ENCODE results near the gene FADD. TPM values are rescaled to one million over a fixed set of nuclear protein-coding genes. Genes with fewer than 3 reads are reported as not detected.

Gene FADD
- total RNA-seq, 1 donor from 2014 or later: 24.5 TPM

DNA sequence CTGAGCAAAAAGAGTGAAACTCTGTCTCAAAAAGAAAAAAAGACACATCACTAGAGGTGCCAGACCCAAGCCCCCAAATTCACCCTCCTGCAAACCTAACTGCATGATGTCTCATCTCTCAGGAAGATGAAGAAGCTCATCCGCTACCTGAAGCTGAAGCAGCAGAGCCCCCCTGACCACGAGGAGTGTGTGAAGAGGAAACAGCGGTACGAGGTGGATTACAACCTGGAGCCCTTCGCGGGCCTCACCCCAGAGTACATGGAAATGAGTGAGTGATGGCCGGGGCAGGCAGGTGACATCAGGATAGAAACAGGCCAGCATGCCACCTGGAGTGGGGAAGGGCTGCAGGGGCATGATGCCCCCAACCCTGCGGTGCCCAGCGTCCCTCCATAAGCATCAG, 36.0 kb upstream of the FADD start:
- Histone ChIP-seq H3K4me3 (ENCODE audit: low read length in 3 of 3) (no peak overlapping the region), H3K27me3 (ENCODE audit: control insufficient read depth in 3 of 3, insufficient read depth in 3 of 3, low read length in 3 of 3) (peaks cover 0 to 15% (median 7%) of the 10 kb centered on the region in 3 donors), H3K36me3 (ENCODE audit: control insufficient read depth in 3 of 3, insufficient read depth in 3 of 3, low read length in 3 of 3) (peaks cover 0 to 2% (median 0%) of the 10 kb centered on the region in 3 donors), H3K9me3 (ENCODE audit: control insufficient read depth in 3 of 3, low read length in 3 of 3) (no peaks in the 10 kb centered on the region), H3K4me1 (ENCODE audit: control insufficient read depth in 3 of 3, insufficient read depth in 3 of 3, low read length in 3 of 3) (no peaks in the 10 kb centered on the region), H3K27ac (ENCODE audit: low read depth, low read length) (no peak overlapping the region), H3K9ac (ENCODE audit: low read depth in 1 of 3, low read length in 3 of 3) (no peak overlapping the region)

DNA sequence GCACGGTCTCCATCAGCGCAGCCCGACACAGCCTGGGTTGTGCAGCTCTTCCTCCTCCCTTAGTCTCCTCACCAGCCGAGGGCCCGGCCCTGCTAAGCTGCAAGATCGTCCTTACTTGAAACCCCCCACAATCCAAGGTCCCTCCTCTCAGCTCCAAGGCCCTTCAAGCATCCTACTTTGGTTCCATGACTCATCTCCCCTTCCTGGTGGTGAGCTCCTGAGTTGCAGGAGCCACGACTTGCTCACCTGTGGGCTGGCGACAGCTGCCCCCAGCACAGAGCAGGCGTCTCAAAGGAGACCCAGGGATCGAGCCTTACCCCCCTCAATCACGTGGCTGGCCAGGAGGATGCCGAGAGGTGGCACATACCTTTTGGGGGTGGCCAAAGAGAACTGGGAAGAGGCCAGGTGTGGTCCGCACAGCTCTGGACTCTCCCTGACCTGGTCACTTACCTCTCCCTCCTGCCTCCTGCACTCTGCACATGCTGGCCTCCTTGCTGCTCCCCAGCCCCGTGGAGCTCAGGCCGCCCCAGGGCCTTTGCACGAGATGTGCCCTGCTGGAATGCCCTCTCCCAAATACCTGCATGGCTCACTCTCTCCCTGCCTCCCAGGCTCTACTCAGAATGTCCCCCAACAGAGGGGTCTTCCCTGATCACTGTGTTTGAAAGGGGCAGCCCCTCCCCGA, 35.2 kb upstream of the FADD start:
- no peak overlapping the region for H3K27ac ChIP-seq (ENCODE audit: low read depth, low read length)
- peaks cover 0 to 13% (median 7%) of the 10 kb centered on the region in 3 donors for H3K27me3 ChIP-seq (ENCODE audit: control insufficient read depth in 3 of 3, insufficient read depth in 3 of 3, low read length in 3 of 3)
- H3K4me3 ChIP-seq (ENCODE audit: low read length in 3 of 3): no peak overlapping the region
- H3K9me3 ChIP-seq (ENCODE audit: control insufficient read depth in 3 of 3, low read length in 3 of 3): no peaks in the 10 kb centered on the region
- no peaks in the 10 kb centered on the region for H3K4me1 ChIP-seq (ENCODE audit: control insufficient read depth in 3 of 3, insufficient read depth in 3 of 3, low read length in 3 of 3)
- peaks cover 0 to 2% (median 0%) of the 10 kb centered on the region in 3 donors for H3K36me3 ChIP-seq (ENCODE audit: control insufficient read depth in 3 of 3, insufficient read depth in 3 of 3, low read length in 3 of 3)
- H3K9ac ChIP-seq (ENCODE audit: low read depth in 1 of 3, low read length in 3 of 3): no peak overlapping the region

DNA sequence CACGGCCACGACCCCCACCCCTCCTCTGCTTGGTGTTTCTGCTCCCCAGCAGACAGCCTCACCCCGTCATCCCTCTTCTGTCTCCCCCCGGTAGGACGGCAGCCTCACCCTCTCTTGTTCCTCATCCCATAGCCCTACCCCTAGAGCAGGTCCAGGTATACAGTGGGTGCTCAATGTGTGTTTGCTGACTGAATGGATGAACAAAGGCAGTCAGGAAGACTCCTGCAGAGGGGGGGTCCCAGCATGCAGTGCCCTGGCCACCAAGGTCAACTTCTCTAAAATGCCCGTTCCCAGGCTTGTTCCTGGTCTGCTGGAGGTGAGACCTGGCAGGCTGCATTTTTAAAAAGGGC, 34.7 kb upstream of the FADD start:
- H3K9me3 ChIP-seq (ENCODE audit: control insufficient read depth in 3 of 3, low read length in 3 of 3): no peaks in the 10 kb centered on the region
- H3K9ac ChIP-seq (ENCODE audit: low read depth in 1 of 3, low read length in 3 of 3): no peak overlapping the region
- H3K27ac ChIP-seq (ENCODE audit: low read depth, low read length): no peak overlapping the region
- H3K4me1 ChIP-seq (ENCODE audit: control insufficient read depth in 3 of 3, insufficient read depth in 3 of 3, low read length in 3 of 3): no peaks in the 10 kb centered on the region
- peaks cover 0 to 8% (median 7%) of the 10 kb centered on the region in 3 donors for H3K27me3 ChIP-seq (ENCODE audit: control insufficient read depth in 3 of 3, insufficient read depth in 3 of 3, low read length in 3 of 3)
- no peak overlapping the region for H3K4me3 ChIP-seq (ENCODE audit: low read length in 3 of 3)
- peaks cover 0 to 2% (median 0%) of the 10 kb centered on the region in 3 donors for H3K36me3 ChIP-seq (ENCODE audit: control insufficient read depth in 3 of 3, insufficient read depth in 3 of 3, low read length in 3 of 3)

DNA sequence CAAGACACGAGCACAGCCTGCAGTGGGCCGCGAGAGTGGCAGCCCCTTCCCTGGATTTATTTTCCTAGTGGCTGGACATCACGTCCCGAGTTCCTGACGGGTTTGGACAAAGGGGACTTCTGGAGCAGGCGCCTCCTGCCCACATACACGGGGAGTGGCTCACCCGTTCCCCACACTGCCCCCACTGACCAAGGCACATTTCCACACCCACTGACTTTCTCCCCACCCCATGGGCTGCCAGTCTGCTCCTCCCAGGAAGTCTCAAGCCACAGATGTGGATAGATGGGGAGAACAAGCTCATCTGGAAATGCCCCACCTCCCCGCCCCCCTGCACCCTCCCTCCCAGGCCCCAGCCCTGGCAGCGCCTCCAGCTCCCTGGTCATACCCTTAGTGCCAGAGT, 34.0 kb upstream of the FADD start:
- H3K4me3 ChIP-seq (ENCODE audit: low read length in 3 of 3): no peak overlapping the region
- no peaks in the 10 kb centered on the region for H3K9me3 ChIP-seq (ENCODE audit: control insufficient read depth in 3 of 3, low read length in 3 of 3)
- peaks cover 0 to 7% (median 7%) of the 10 kb centered on the region in 3 donors for H3K27me3 ChIP-seq (ENCODE audit: control insufficient read depth in 3 of 3, insufficient read depth in 3 of 3, low read length in 3 of 3)
- no peak overlapping the region for H3K27ac ChIP-seq (ENCODE audit: low read depth, low read length)
- H3K9ac ChIP-seq (ENCODE audit: low read depth in 1 of 3, low read length in 3 of 3): no peak overlapping the region
- no peaks in the 10 kb centered on the region for H3K4me1 ChIP-seq (ENCODE audit: control insufficient read depth in 3 of 3, insufficient read depth in 3 of 3, low read length in 3 of 3)
- H3K36me3 ChIP-seq (ENCODE audit: control insufficient read depth in 3 of 3, insufficient read depth in 3 of 3, low read length in 3 of 3): peaks cover 0 to 2% (median 0%) of the 10 kb centered on the region in 3 donors

DNA sequence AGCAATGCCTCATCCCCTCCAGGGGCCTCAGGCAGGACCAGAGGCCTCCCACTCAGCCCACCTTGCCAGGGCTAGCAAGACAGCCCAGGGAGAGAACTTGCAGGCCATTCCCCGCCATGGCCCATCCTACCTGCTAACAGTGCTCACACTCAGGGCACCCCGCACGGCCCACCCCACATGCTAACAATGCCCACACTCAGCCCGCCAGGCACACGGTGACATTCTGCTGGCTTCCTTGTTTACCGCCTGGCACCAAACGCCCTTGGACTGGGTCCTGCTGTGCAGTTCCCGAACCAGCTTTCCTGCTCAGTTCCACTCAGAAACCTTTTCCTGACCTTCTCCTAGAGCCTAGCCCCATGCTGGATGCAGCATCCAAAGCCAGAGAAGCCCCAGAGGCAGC, 33.5 kb upstream of the FADD start:
- Histone ChIP-seq H3K4me1 (ENCODE audit: control insufficient read depth in 3 of 3, insufficient read depth in 3 of 3, low read length in 3 of 3) (no peaks in the 10 kb centered on the region), H3K27me3 (ENCODE audit: control insufficient read depth in 3 of 3, insufficient read depth in 3 of 3, low read length in 3 of 3) (peaks cover 0 to 7% (median 7%) of the 10 kb centered on the region in 3 donors), H3K36me3 (ENCODE audit: control insufficient read depth in 3 of 3, insufficient read depth in 3 of 3, low read length in 3 of 3) (peaks cover 0 to 2% (median 0%) of the 10 kb centered on the region in 3 donors), H3K9me3 (ENCODE audit: control insufficient read depth in 3 of 3, low read length in 3 of 3) (no peaks in the 10 kb centered on the region), H3K4me3 (ENCODE audit: low read length in 3 of 3) (no peak overlapping the region), H3K9ac (ENCODE audit: low read depth in 1 of 3, low read length in 3 of 3) (no peak overlapping the region), H3K27ac (ENCODE audit: low read depth, low read length) (no peak overlapping the region)

DNA sequence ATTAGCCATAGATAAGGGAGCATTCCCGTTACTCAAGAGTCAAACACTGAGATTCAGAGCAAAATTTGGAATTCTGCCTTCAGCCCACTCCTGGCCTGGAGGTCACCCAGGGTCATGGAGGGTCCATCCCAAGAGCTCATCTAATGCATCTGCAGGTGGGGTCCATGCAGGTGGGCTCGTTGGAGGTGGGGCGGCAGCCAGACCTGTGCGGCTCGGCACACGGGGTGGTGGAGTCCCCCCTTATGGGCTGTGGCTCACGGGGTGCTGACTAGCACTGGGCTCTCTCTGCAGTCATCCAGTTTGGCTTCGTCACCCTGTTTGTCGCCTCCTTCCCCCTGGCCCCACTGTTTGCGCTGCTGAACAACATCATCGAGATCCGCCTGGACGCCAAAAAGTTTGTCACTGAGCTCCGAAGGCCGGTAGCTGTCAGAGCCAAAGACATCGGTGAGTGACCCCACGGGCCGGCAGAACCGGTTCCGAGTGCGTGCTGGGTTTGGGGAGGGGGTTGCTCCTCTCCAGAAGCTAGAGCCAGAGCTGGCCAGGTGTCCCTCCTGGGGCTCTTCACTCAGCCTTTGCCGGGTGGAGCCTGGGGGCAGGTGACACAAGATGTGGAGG, 32.4 kb upstream of the FADD start:
- H3K27ac ChIP-seq (ENCODE audit: low read depth, low read length): no peak overlapping the region
- peaks cover 0 to 2% (median 0%) of the 10 kb centered on the region in 3 donors for H3K36me3 ChIP-seq (ENCODE audit: control insufficient read depth in 3 of 3, insufficient read depth in 3 of 3, low read length in 3 of 3)
- H3K9me3 ChIP-seq (ENCODE audit: control insufficient read depth in 3 of 3, low read length in 3 of 3): no peaks in the 10 kb centered on the region
- no peak overlapping the region for H3K4me3 ChIP-seq (ENCODE audit: low read length in 3 of 3)
- no peaks in the 10 kb centered on the region for H3K4me1 ChIP-seq (ENCODE audit: control insufficient read depth in 3 of 3, insufficient read depth in 3 of 3, low read length in 3 of 3)
- no peak overlapping the region for H3K9ac ChIP-seq (ENCODE audit: low read depth in 1 of 3, low read length in 3 of 3)
- peaks cover 0 to 7% (median 7%) of the 10 kb centered on the region in 3 donors for H3K27me3 ChIP-seq (ENCODE audit: control insufficient read depth in 3 of 3, insufficient read depth in 3 of 3, low read length in 3 of 3)

DNA sequence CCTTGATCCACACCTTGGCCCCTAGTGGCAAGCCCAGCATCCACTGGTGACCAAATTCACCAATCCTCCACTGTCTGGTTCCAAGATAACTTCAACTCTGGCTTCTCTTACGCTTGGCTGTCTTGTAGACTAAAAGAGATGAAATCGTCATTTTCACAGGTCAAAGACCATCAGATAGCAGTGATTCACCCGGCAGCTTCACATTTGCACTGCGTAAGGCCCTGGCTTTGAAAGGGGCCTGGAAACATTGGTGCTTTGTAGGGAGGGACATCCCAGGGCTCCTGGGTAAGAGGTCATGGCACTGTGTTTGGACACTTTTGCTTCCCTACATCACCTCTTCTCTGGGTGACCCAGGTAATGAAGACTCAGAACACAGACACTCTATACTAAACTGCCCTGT, 30.1 kb upstream of the FADD start:
- Histone ChIP-seq H3K4me3 (ENCODE audit: low read length in 3 of 3) (no peak overlapping the region), H3K9me3 (ENCODE audit: control insufficient read depth in 3 of 3, low read length in 3 of 3) (no peaks in the 10 kb centered on the region), H3K27ac (ENCODE audit: low read depth, low read length) (no peak overlapping the region), H3K9ac (ENCODE audit: low read depth in 1 of 3, low read length in 3 of 3) (no peak overlapping the region), H3K4me1 (ENCODE audit: control insufficient read depth in 3 of 3, insufficient read depth in 3 of 3, low read length in 3 of 3) (no peaks in the 10 kb centered on the region), H3K36me3 (ENCODE audit: control insufficient read depth in 3 of 3, insufficient read depth in 3 of 3, low read length in 3 of 3) (no peaks in the 10 kb centered on the region), H3K27me3 (ENCODE audit: control insufficient read depth in 3 of 3, insufficient read depth in 3 of 3, low read length in 3 of 3) (peaks cover 0 to 2% (median 2%) of the 10 kb centered on the region in 3 donors)

DNA sequence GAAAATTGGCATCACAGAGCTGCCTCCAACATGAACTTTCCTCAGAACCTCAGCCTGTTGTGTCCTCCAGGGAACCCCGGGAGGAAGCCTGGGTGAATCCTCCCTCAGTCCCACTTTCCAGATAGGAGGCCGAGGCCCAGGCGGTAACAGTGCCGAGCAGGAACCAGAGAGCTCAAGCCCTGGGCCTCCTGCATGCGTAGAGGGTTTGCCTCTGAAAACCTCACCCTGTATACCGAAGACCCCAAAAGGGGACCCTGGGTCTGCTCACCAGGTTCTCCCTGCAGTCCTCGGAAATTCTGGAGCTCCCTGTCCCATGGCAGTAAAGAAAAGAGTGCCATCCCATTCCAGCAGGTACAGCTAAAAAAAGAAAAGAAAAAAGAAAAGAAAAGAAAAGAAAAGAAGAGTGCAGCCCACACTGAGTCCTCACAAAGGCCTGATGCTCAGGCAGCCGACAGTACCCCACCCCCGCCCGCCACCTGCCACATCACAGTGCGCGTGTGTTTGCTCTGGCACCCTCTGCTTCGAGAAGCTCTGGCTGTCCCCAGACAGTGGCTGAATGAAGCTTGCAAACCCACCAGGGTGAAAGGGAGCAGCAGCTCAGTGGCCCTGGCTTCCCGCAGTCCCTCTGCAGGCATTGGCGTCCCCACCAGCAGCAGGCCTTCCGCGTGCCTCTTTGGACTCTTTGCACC, 28.4 kb upstream of the FADD start:
- no peak overlapping the region for H3K27ac ChIP-seq (ENCODE audit: low read depth, low read length)
- H3K36me3 ChIP-seq (ENCODE audit: control insufficient read depth in 3 of 3, insufficient read depth in 3 of 3, low read length in 3 of 3): no peaks in the 10 kb centered on the region
- H3K9me3 ChIP-seq (ENCODE audit: control insufficient read depth in 3 of 3, low read length in 3 of 3): no peaks in the 10 kb centered on the region
- H3K9ac ChIP-seq (ENCODE audit: low read depth in 1 of 3, low read length in 3 of 3): no peak overlapping the region
- H3K4me1 ChIP-seq (ENCODE audit: control insufficient read depth in 3 of 3, insufficient read depth in 3 of 3, low read length in 3 of 3): no peaks in the 10 kb centered on the region
- no peak overlapping the region for H3K4me3 ChIP-seq (ENCODE audit: low read length in 3 of 3)
- peaks cover 0 to 5% (median 0%) of the 10 kb centered on the region in 3 donors for H3K27me3 ChIP-seq (ENCODE audit: control insufficient read depth in 3 of 3, insufficient read depth in 3 of 3, low read length in 3 of 3)

DNA sequence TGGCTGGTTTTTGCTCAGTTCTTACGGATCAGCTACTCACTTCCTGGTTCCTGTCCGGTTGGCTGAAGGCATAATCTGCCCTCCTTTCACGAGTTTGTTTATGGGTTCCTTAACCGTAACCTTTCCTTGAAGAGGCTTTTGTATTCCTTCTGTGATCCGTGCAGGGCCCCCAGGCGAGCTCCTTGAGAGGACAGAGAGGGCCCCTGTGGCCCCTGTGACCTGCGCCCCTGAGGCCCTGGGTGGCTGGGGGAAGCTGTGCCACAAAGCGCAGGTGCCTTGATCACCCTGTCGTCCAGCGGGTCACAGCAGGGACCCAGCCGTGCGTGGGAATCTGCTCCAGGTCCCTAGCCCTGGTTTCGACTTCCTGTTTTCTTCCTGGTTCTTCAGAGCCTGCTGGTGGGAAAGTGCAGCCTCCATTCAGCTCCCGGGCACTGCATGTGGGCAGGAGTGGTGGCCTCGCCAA, 27.8 kb upstream of the FADD start:
- Histone ChIP-seq H3K27ac (ENCODE audit: low read depth, low read length) (no peak overlapping the region), H3K4me1 (ENCODE audit: control insufficient read depth in 3 of 3, insufficient read depth in 3 of 3, low read length in 3 of 3) (no peaks in the 10 kb centered on the region), H3K4me3 (ENCODE audit: low read length in 3 of 3) (no peak overlapping the region), H3K9ac (ENCODE audit: low read depth in 1 of 3, low read length in 3 of 3) (no peak overlapping the region), H3K27me3 (ENCODE audit: control insufficient read depth in 3 of 3, insufficient read depth in 3 of 3, low read length in 3 of 3) (peaks cover 0 to 5% (median 0%) of the 10 kb centered on the region in 3 donors), H3K36me3 (ENCODE audit: control insufficient read depth in 3 of 3, insufficient read depth in 3 of 3, low read length in 3 of 3) (no peaks in the 10 kb centered on the region), H3K9me3 (ENCODE audit: control insufficient read depth in 3 of 3, low read length in 3 of 3) (no peaks in the 10 kb centered on the region)

Data from skeletal muscle tissue (tissue), 4 donors.